ENCODE data around the gene RECQL. TPM values are rescaled to one million over a fixed set of nuclear protein-coding genes. Genes with fewer than 3 reads are reported as not detected.

RECQL gene
- total RNA-seq, 1 donor from 2014 or later: 55.3 TPM

DNA sequence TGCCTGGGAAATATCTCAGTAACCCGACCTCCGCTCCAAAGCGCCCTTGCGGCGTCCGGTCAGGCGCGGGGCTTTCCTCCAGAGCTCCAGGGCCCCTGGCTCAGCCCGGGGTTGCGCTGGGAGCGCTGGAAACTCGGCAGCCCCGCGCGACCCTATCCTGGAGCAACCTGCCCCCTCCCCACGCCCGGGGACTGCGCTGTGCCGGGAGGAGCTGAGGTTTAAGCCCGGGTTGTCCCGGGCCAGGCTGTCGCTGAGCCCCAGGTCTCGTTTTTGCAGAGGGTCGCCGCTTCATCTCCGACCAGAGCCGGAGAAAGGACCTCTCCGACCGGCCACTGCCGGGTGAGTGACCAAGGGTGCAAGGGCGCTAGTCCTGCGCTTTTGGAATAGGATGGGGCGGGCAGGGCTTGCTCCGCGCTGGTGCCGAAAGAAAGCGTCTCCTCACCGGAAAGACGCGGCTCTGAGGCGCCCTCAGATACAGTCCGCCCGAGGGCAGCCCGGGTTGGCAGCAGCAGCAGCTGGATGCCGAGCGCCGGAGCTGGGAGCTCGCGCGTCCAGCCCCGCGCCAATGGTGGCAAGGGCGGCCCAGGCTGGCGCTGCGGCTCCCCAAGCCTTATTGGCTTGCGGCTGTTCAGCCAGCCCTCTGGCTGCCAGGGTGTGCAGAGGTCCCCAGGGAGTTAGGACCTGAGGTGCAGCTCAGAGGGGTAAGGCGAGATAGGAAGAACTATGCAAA, 26.2 kb upstream of the RECQL start:
- no peaks in the 10 kb centered on the region for H3K36me3 ChIP-seq (ENCODE audit: control insufficient read depth, insufficient read depth, low read length)
- no peaks in the 10 kb centered on the region for H3K27me3 ChIP-seq (ENCODE audit: control insufficient read depth, insufficient read depth, low read length)
- peak; percentile 16 for DNase-seq (ENCODE audit: low read depth)
- H3K4me3 ChIP-seq (ENCODE audit: low read depth, low read length): peak overlapping the region; percentile 68
- peak; percentile 4 for TF ChIP-seq CTCF (IDR thresholded peaks at IDR 0.05; ENCODE audit: insufficient read depth, low read length, poor library complexity, severe bottlenecking)

DNA sequence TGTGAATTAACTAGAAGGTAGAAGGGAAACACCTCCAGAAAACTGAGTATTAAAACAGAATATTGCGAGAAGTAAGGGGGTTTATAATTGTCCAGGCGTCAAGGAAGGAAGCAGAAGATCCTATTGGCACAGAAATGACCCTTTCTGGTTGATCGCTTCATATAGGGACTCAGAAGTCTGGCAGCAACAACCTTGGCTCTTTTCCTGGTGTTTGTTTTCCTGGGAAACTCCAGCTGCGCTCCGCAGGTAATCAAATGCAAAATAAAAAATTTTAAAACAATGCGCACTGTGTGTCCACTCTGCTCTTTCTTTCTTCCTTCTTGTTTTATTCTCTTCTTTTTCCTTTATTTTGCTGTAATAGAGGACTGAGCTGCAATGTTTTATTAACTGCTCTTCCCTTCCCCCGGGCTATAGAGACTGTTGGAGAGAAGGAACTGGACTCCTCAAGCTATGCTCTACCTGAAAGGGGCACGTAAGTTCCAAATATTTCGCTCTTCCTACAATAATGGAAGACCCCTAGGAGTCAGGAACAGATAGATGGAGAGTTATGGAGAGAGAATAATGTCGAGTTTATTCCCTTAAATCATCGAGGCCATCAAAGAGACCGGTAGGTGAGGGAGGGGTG, 25.4 kb upstream of the RECQL start:
- Histone ChIP-seq H3K4me3 (ENCODE audit: low read depth, low read length) (peak overlapping the region; percentile 68), H3K36me3 (ENCODE audit: control insufficient read depth, insufficient read depth, low read length) (no peaks in the 10 kb centered on the region), H3K27me3 (ENCODE audit: control insufficient read depth, insufficient read depth, low read length) (no peaks in the 10 kb centered on the region)
- TF ChIP-seq CTCF (IDR thresholded peaks at IDR 0.05; ENCODE audit: insufficient read depth, low read length, poor library complexity, severe bottlenecking): no peak
- DNase-seq (ENCODE audit: low read depth): no peak

DNA sequence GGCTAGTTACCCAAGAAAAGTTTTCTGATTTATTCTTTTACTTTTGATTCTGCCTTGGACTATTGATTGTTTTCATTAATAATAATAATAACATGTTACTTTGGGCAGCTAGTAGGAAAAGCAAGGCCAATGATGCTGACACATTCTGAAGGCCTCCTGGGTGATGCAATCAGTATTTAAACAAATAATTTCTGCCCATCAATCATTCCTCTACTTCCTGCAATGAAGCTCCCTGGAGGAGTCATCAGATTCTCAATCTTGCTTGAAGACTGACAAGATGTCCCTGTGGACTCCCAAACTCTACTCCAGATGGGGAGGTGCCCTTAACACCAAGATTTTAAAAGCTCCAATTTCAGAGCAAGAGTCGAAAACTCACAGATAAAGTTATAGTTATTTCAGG, 24.6 kb upstream of the RECQL start, which contains the start of gene SPX:
Gene SPX (plus strand): TSS at position 244 of the 400 bp plus-strand sequence. CDS start 177 bp downstream, outside the sequence.
- no peak for TF ChIP-seq CTCF (IDR thresholded peaks at IDR 0.05; ENCODE audit: insufficient read depth, low read length, poor library complexity, severe bottlenecking)
- Histone ChIP-seq H3K36me3 (ENCODE audit: control insufficient read depth, insufficient read depth, low read length) (no peaks in the 10 kb centered on the region), H3K27me3 (ENCODE audit: control insufficient read depth, insufficient read depth, low read length) (no peaks in the 10 kb centered on the region), H3K4me3 (ENCODE audit: low read depth, low read length) (peak within 1 kb of the TSS; percentile 68)
- peak; percentile 9 for DNase-seq (ENCODE audit: low read depth)

DNA sequence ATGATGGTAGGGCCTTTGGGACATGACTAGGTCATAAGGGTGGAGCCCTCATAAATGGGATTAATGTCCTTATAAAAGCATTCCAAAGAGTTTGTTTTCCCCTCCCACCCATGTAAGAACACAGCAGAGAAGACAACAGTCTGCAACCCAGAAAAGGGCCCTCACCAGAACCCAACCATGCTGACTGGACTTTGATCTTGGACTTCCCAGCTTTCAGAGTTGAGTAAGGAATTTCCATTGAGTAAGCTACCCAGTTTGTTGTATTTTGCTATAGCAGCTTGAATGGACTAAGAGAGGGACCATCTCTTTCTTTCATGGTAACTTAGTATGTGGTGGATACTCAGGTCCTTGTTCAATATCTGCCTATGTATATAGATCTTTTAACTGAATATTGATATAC, 21.7 kb upstream of the RECQL start:
- TF ChIP-seq CTCF (IDR thresholded peaks at IDR 0.05; ENCODE audit: insufficient read depth, low read length, poor library complexity, severe bottlenecking): no peak

DNA sequence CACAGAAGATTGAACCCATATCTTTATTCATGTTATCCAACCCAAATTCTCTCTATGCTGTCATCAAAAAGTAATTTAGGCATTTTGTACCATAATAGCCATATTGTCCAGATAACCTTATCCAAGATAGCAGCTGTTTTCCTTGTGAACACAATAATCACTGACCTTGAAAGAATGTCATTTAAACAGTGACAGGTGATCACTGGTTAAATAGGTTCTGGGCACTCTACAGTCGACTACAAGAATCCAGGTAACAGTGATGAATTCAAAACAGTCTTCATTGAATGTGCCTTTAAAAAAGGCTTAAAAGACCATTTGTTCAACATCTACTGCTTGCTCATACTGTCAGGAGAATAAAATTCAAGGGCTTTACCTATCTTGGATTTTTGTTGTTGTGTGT, 20.1 kb upstream of the RECQL start:
- Histone ChIP-seq H3K36me3 (ENCODE audit: control insufficient read depth, insufficient read depth, low read length) (no peaks in the 10 kb centered on the region), H3K4me3 (ENCODE audit: low read depth, low read length) (no peak overlapping the region), H3K27me3 (ENCODE audit: control insufficient read depth, insufficient read depth, low read length) (no peaks in the 10 kb centered on the region)
- no peak for DNase-seq (ENCODE audit: low read depth)
- TF ChIP-seq CTCF (IDR thresholded peaks at IDR 0.05; ENCODE audit: insufficient read depth, low read length, poor library complexity, severe bottlenecking): no peak

More for the DNA sequence above, 21.7 kb upstream of the RECQL start:
- H3K36me3 ChIP-seq (ENCODE audit: control insufficient read depth, insufficient read depth, low read length): no peaks in the 10 kb centered on the region
- no peak overlapping the region for H3K4me3 ChIP-seq (ENCODE audit: low read depth, low read length)
- no peak for DNase-seq (ENCODE audit: low read depth)
- H3K27me3 ChIP-seq (ENCODE audit: control insufficient read depth, insufficient read depth, low read length): no peaks in the 10 kb centered on the region

Measured in kidney epithelial cell (primary cell).